HG03521 (cell line): ENCODE results near the gene DTNA.
A peak's percentile ranks its signal among the peaks of the same experiment; 100 is the strongest.

Source experiments
- ATAC-seq: cut with Tn5 transposase; IDR thresholded peaks from one replicate; pipeline ENCODE4 v1.9.1; 2021; ENCODE audit warnings: mild to moderate bottlenecking, moderate library complexity; ENCODE audit not compliant: unreplicated experiment

DTNA gene

DNA sequence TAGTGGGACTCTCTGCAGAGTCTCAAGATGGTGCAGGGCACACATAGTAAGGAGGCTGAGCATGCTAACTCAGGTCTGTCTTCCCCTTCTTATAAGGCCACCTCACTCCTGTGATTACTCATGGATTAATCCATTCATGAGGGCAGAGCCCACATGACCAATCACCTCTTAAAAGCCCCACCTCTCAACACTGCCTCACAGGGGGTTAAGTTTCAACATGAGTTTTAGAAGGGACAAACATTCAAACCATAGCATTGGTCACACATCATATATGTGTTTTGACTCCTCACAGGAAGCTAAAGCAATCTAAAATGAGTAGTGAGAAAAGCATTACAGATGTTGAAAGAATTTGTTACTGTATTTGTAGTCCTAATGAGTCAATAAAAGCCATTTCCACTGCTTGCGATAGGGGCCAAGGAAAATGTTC is 57.5 kb downstream of the DTNA start:
- no peak for ATAC-seq

GRCh38 chr18:34771958-34772357 is 61.9 kb downstream of the DTNA start:
- no peak for ATAC-seq

DNA sequence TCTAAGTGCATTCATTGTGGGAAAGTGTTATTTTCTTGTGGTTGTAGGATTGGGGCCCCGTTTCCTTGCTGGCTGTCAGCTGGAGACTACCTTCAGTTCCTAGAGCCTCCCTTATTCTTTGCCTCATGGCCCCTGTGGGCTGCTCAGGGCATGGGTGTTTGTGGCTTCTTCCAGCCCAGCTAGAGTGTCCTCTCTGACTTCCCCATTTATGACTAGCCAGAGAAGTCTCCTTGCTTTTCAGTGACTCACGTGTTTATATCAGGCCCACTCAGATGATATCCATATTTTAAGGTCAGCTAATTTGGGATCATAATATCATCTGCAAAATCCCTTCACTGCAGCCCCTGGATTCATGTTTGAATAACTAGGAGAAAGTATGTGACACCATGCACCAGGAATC is 62.8 kb downstream of the DTNA start:
- no peak for ATAC-seq

GRCh38 chr18:34773378-34773777 is 63.3 kb downstream of the DTNA start:
- no peak for ATAC-seq

GRCh38 chr18:34773961-34774766 is 64.1 kb downstream of the DTNA start:
- no peak for ATAC-seq

GRCh38 chr18:34775461-34775860 is 65.4 kb downstream of the DTNA start:
- no peak for ATAC-seq

- ATAC-seq: no peak
Measured at GRCh38 chr18:34779112-34779511, 69.0 kb downstream of the DTNA start.

DNA sequence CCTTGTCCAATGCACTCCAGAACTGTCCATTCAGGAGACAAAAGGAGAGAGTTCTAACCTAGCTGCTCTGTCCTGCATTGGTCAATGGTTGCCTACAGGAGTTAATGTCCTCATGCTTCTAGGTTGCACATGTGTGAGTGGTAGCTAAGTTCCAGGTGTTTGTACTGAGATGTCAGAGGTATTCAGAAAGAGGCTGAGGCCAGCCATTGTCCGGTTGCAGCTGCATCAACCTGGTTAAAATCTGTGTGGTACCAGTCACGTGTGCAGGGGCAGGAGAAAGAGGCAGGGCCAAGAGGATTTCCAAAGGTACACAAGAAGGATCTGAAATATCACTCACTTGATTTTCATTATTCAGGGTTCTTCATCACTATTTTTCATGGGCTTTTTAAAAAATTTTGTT is 70.8 kb downstream of the DTNA start:
- ATAC-seq: no peak

DNA sequence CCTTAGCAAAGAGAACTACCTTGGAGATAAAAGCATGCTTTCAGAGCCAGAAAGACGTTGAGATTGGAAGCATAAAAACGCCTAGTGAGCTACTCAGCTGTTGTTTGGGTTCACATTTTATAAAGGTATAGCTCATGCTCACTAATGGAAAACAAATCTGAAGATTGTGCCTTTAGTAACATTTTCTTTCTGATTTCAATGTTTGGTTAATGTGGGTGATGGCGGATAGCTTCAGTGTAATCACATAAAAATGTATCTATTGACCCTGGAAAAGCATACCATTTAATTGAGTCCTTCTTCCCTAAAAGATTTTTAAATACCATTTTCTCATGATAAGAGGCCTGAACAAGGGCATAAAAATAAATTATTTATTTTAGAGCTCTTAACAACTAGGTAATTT is 73.4 kb downstream of the DTNA start:
- ATAC-seq: no peak

DNA sequence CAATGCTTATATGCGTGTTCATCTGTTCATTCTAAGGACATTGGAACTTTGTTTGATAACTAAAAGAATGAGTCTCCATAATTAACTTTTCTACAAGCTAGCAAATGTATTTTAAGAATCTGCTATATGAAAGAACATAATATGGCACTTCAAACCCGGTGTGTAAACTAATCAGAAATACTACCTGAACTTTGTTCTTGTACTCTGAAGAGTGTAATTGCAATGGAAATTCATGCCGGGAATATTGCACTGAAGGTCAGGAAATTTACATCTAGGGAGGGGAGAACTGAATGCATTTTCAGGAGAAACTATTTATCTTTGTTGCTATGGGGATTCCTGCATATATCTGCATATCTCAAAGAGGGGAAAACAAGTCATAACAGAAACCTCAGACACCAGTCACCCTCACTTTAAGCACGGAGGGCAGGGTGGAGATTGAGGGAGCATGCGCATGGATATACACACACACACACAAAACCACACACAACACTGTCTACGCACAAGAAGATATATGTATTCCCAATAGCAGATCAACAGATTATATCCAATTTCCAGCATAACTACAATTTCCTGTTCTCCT is 76.2 kb downstream of the DTNA start:
- ATAC-seq: no peak

DNA sequence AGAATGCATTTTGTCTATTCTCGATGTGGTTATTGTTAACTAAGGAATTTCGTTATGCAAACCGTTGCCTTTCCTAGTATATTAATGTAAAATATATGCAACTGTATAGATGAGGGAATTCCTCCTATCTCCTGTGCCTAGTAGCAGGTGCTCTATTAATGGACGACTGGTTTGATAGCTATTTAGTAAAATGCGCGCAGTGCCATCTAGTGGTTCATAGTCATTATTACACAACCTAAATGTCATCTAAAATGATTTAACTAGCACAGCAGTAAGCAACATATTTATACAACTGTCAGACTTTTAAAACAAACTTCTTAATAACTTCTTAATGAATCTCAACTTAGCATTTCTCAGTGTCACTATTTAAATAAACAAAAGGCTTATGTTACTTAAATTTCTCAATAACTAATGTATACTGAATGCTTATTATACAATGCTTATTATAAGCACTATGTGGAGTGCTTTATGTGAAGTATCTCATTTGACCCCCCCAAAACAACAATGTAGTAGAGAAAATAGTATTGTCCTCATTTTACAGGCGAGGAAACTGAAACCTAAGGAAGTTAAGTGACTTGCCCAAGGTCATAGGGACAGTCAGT is 77.9 kb downstream of the DTNA start:
- ATAC-seq: peak; percentile 71

DNA sequence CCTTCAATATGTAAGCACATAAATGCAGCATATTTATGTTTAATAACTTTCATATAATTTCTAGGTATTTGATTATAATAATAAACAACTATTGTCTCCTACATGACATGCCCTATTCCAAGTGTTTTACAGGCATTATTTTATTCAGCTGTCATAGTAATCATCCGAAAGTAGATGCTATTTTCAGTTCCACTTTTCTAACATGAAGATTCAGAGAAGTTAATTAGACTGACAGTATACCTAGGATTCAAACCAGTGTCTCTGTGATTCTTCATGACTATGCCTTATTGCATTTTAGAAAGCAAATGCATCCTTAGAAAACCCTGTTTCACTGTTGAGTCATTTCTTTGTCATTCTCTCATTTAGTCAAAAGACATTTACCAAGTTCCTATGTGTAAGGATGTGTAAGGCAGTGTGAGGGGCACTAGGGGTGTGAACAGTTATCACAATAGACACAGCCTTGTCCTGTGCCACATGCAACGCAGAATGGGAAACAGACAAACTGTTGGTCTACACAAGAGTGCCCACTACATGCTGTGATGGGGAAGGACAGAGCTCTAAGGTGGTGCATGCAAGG is 79.8 kb downstream of the DTNA start:
- no peak for ATAC-seq

DNA sequence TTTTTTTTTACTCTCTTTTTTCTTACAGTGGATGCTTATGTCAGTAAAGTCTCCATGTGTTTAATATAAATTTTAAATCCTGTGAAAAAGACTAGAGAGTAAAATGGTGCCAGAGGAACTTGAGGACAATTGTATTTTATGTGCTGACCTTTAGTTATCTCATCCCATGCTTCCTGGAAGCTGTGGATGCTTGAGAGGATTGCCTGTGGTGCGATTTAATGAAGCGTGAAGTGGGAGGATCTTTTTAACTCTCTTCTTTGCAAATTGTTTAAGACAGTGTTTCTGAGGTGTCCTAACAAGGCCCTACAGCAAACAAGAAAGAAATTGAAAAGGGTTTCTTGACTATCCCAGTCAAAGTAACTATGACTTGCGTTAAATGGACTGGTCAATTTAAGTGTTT is 84.2 kb downstream of the DTNA start:
- ATAC-seq: no peak

DNA sequence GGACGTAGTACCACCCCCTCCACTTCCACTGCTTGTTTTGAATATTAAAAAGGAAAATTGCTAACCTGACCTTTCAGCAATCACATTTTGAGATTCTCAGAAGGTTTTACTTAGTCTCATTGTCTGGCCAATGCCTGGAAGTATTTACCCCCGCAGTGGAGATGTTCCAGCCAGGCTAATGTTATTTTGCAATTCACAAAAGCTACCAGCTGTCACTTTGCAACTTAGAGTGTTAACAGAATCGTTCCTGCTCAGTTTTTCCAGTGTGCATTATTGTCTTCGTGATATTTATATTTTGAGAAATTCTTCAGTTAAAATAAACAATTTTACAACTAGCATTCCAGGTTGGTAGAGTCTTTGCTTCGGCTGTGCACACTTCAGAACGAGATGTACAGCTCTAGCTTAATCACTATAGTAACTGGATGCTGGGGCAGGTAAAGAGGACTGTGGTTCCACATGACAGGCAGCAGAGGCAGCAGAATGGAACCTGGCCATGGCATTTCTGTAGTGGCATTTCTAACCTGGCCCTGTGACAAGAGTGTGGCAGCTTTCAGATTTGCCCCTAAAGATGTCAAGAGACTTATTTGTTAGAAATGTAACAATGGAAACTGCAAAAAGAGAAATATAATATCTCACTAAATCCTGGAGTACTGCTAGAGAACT is 85.1 kb downstream of the DTNA start:
- no peak for ATAC-seq

- no peak for ATAC-seq
Measured at GRCh38 chr18:34796035-34796657, 86.0 kb downstream of the DTNA start.

DNA sequence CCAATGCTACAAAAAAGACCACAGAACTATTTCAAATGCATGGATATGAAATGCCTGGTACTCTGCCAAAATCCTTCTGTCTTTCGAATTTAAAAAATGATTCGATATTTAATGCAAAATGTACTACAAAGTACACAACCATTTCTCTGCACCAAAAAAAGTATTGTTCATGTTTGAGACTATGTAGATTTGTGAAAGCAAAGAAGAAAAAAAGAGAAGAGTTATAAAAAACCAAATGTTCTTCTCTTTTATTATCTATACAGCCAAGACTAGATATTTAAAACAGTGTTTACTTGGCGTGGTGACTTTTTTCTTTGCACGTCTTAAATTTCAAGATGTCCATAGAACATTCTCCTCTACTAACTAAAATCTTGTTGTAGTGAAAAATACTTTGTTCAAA is 89.2 kb downstream of the DTNA start:
- no peak for ATAC-seq

GRCh38 chr18:34800381-34800780 is 90.3 kb downstream of the DTNA start:
- no peak for ATAC-seq

- ATAC-seq: no peak
Measured at GRCh38 chr18:34801774-34802173, 91.7 kb downstream of the DTNA start.

DNA sequence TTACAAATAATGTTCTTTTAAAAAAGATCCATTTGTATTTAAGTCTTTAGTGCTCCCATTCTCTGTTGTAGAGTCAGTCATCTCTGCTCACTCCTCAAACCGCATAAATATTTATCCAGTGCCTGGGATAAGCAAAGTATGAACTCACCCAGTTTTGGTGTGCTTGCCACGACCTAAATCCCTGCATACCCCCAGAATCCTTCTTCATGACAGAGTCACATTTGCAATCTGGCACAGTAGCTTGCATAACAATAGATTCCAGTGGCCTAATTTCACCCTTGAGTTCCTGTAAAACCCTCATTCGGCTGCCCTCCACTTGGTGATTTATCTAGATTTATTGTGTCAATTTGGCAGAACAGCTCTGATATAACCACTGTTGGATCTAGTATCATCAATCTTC is 92.9 kb downstream of the DTNA start:
- ATAC-seq: no peak

DNA sequence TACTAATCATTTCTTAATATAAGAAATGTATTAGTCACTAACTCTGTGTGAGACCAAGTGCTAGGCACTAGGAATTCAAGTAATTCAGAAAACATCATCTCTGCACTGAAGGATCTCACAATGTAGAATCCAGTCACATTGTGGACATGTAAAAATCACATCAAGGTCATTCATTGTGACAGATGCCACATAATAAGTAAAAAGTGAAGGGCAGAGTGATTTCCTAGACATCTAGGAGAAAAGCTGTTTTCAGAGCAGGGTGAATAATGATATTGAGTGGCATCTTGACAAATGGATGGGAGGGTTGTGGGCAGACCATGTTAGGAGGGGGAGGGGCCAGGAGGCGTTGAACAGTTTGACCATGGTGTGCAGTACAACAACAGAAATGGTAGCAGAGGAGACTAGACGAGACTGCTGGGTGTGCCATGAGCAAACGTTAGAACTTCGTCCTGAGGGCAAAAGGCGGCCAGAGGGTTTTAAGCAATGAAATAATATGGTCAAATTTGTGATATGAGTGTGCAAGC is 93.8 kb downstream of the DTNA start:
- ATAC-seq: no peak
